HepG2 (cell line): ENCODE measurements around the gene CLRN3. TPM values are rescaled to one million over a fixed set of nuclear protein-coding genes. Genes with fewer than 3 reads are reported as not detected.

Source experiments
- ATAC-seq: fragments of 200-7000 bp; cut with Tn5 transposase; 3 replicates; pipeline ENCODE4 v1.9.1; 2020; ENCODE audit warnings: mild to moderate bottlenecking, moderate library complexity
- BruUV-seq: library from RNA; stranded (reverse); fragments of 400-500 nt; replicated peaks from 2 replicates; lab custom pipeline; 2021; lab: Mats Ljungman, UMichigan
- CTCF ChIA-PET: fragments of 300-600 bp; formaldehyde crosslinking; extraction: SDS; loops from one replicate; lab custom pipeline; 2021; ENCODE audit warnings: low total read pairs, inconsistent platforms, low intra/inter-chr PET ratio; lab: Yijun Ruan, JAX
- POLR2A ChIA-PET: fragments of 350-600 bp; sonication (Branson Sonifier 250); formaldehyde crosslinking; loops from one replicate; lab custom pipeline; 2020; ENCODE audit warnings: antibody characterized with exemption, inconsistent platforms; lab: Yijun Ruan, JAX
- DNase-seq: peaks from one replicate; pipeline ENCODE4 v3.0.0-alpha.2; 2015; ENCODE audit warnings: low spot score
- FAIRE-seq: peaks from 3 replicates; lab custom pipeline; 2011; peaks lifted over from hg19 to GRCh38; lab: Jason Lieb, UNC
- H2AFZ ChIP-seq: one replicate; pipeline ENCODE4 v1.6.1; 2011; ENCODE audit warnings: low read length, inconsistent platforms
- H3K27ac ChIP-seq: fragments of 300-600 bp; 3 replicates; pipeline ENCODE4 v1.8.0; 2011; ENCODE audit warnings: mixed run types, mild to moderate bottlenecking, mixed read lengths, low read length, inconsistent platforms; ENCODE audit not compliant: insufficient read depth; ENCODE audit errors: extremely low read length
- H3K27me3 ChIP-seq, 2 experiments: fragments of 200-600 bp in 1 of 2; 2 replicates in 1 of 2; 3 replicates in 1 of 2; pipeline versions ENCODE4 v1.6.0 to v1.8.0; 2011; ENCODE audit warnings: low read length in 2 of 2, mild to moderate bottlenecking in 2 of 2, moderate library complexity in 2 of 2, inconsistent platforms in 1 of 2; ENCODE audit not compliant: insufficient read depth in 2 of 2, control insufficient read depth in 1 of 2
- H3K36me3 ChIP-seq, 2 experiments: fragments of 200-600 bp in 1 of 2; replicated peaks in 1 of 2; 2 replicates in 1 of 2; 3 replicates in 1 of 2; pipeline versions ENCODE4 v1.5.1 to v1.8.0; 2011; ENCODE audit warnings: low read length in 2 of 2, inconsistent platforms in 1 of 2; ENCODE audit not compliant: insufficient read depth in 2 of 2, control insufficient read depth in 1 of 2
- H3K4me1 ChIP-seq: 2 replicates; pipeline ENCODE4 v1.5.1; 2012; ENCODE audit warnings: low read length, inconsistent platforms; ENCODE audit not compliant: insufficient read depth
- H3K4me2 ChIP-seq: 2 replicates; pipeline ENCODE4 v1.6.0; 2011; ENCODE audit warnings: low read depth, low read length, inconsistent platforms
- H3K4me3 ChIP-seq, 3 experiments: fragments of 200-600 bp in 1 of 3; sonication (generic), shearing (Covaris generic) in 1 of 3; replicated peaks in 1 of 3; 2 replicates each; pipeline ENCODE4 v1.5.1; 2011 to 2016; ENCODE audit warnings: low read length in 3 of 3, inconsistent platforms in 2 of 3, low read depth in 2 of 3, mild to moderate bottlenecking in 2 of 3, control low read depth in 1 of 3, mixed read lengths in 1 of 3; ENCODE audit not compliant: insufficient read depth in 1 of 3
- H3K79me2 ChIP-seq: one replicate; pipeline ENCODE4 v1.6.1; 2011; ENCODE audit warnings: low read length, inconsistent platforms; ENCODE audit not compliant: insufficient read depth
- H3K9ac ChIP-seq: 2 replicates; pipeline ENCODE4 v1.6.0; 2011; ENCODE audit warnings: mild to moderate bottlenecking, low read depth, low read length, inconsistent platforms; ENCODE audit not compliant: insufficient read depth
- H3K9me3 ChIP-seq: 2 replicates; pipeline ENCODE4 v1.5.1; 2012; ENCODE audit warnings: mild to moderate bottlenecking, low read length
- H4K20me1 ChIP-seq: 2 replicates; pipeline ENCODE4 v1.6.0; 2011; ENCODE audit warnings: inconsistent platforms, mild to moderate bottlenecking, low read length, moderate library complexity; ENCODE audit not compliant: insufficient read depth
- ARID2 ChIP-seq: sonication (generic); formaldehyde crosslinking; IDR thresholded peaks from 2 replicates; pipeline ENCODE4 v1.8.1; 2022; ENCODE audit warnings: mild to moderate bottlenecking, missing genetic modification reagents, borderline replicate concordance
- BRD4 ChIP-seq: sonication (generic); formaldehyde crosslinking; IDR thresholded peaks from 2 replicates; pipeline ENCODE4 v1.4.0; 2020; ENCODE audit warnings: missing genetic modification reagents
- CTCF ChIP-seq: sonication (generic); formaldehyde crosslinking; IDR thresholded peaks from 2 replicates; pipeline ENCODE4 v1.5.0; 2020; ENCODE audit warnings: mild to moderate bottlenecking, missing genetic modification reagents, moderate library complexity
- HMGXB4 ChIP-seq, 2 experiments: sonication (generic) in 1 of 2; formaldehyde crosslinking in 1 of 2; IDR thresholded peaks; 2 replicates each; pipeline versions ENCODE4 v1.4.0 to v1.6.1; 2018 to 2020; ENCODE audit warnings: missing genetic modification reagents in 2 of 2, borderline replicate concordance in 1 of 2, low read depth in 1 of 2, mild to moderate bottlenecking in 1 of 2, missing biosample characterization in 1 of 2
- NBN ChIP-seq: fragments of 450-650 bp; conservative IDR thresholded peaks from 2 replicates; pipeline ENCODE4 v1.6.1; 2017
- RORA ChIP-seq: sonication (generic); formaldehyde crosslinking; IDR thresholded peaks from 2 replicates; pipeline ENCODE4 v1.5.0; 2020; ENCODE audit warnings: mild to moderate bottlenecking, missing genetic modification reagents, moderate library complexity
- SNAPC2 ChIP-seq: sonication (generic); formaldehyde crosslinking; IDR thresholded peaks from 2 replicates; pipeline ENCODE4 v1.8.1; 2022; ENCODE audit warnings: mild to moderate bottlenecking, missing genetic modification reagents
- STAG1 ChIP-seq: sonication (generic); formaldehyde crosslinking; IDR thresholded peaks from 2 replicates; pipeline ENCODE4 v1.4.0; 2020; ENCODE audit warnings: missing genetic modification reagents
- XRCC5 ChIP-seq: fragments of 200-400 bp; formaldehyde crosslinking; optimal IDR thresholded peaks from 2 replicates; pipeline ENCODE3; 2017; ENCODE audit warnings: mild to moderate bottlenecking, low read length
- ZBTB3 ChIP-seq: sonication (generic); formaldehyde crosslinking; IDR thresholded peaks from 2 replicates; pipeline ENCODE4 v1.4.0; 2020; ENCODE audit warnings: low read depth, mild to moderate bottlenecking, moderate library complexity, missing genetic modification reagents, borderline replicate concordance
- ZBTB38 ChIP-seq: sonication (generic); formaldehyde crosslinking; IDR thresholded peaks from 2 replicates; pipeline ENCODE4 v1.5.1; 2020; ENCODE audit warnings: mild to moderate bottlenecking, missing genetic modification reagents
- ZNF121 ChIP-seq: sonication (generic); formaldehyde crosslinking; IDR thresholded peaks from 2 replicates; pipeline ENCODE4 v1.5.0; 2020; ENCODE audit warnings: mild to moderate bottlenecking, missing genetic modification reagents
- ZNF441 ChIP-seq: sonication (generic); formaldehyde crosslinking; IDR thresholded peaks from 2 replicates; pipeline ENCODE4 v1.7.0; 2021; ENCODE audit warnings: missing genetic modification reagents, borderline replicate concordance
- ZNF724P ChIP-seq: sonication (generic); formaldehyde crosslinking; IDR thresholded peaks from 2 replicates; pipeline ENCODE4 v1.8.0; 2022; ENCODE audit warnings: missing genetic modification reagents, borderline replicate concordance
- ZSCAN22 ChIP-seq: sonication (generic); formaldehyde crosslinking; IDR thresholded peaks from 2 replicates; pipeline ENCODE4 v1.4.0; 2020; ENCODE audit warnings: mild to moderate bottlenecking, missing genetic modification reagents
- WGBS: methylation state at CpG from one replicate; pipeline ENCODE4 v1.1.6; 2017; ENCODE audit warnings: low lambda C conversion rate; 5-methylcytosine and 5-hydroxymethylcytosine counted together
- in situ Hi-C: cut with HindIII; loops from 2 replicates; pipeline ENCODE4 v1.10.0; 2017; ENCODE audit warnings: low pct_unique_long_range_greater_than_20kb; ENCODE audit not compliant: extremely low pct_ligation_motif_present
- intact Hi-C: fragments of 100-400 bp; cut with micrococcal nuclease; formaldehyde crosslinking; loops from one replicate; pipeline ENCODE4 v1.10.0; 2022; ENCODE audit not compliant: unreplicated experiment
- polyA plus RNA-seq, 8 experiments: library from polyadenylated mRNA; depleted of rRNA in 3 of 8; stranded (reverse) in 7 of 8; unstranded in 1 of 8; fragments of >200 nt; fragmentation: Illumina TruSeq in 4 of 8; extraction: Trizol in 4 of 8; gene quantifications; 2 replicates each; pipeline versions ENCODE4 v1.2.1 to v1.2.3, GENCODE V29; 2011 to 2016; ENCODE audit warnings: low read depth in 4 of 8, missing spikeins in 1 of 8, mixed read lengths in 1 of 8; ENCODE audit not compliant: insufficient read depth in 1 of 8
- total RNA-seq, 5 experiments: library from RNA; depleted of rRNA; stranded (reverse); fragments of >200 nt; fragmentation: Illumina TruSeq; extraction: Trizol; gene quantifications; 2 replicates each; pipeline ENCODE4 v1.2.3, GENCODE V29; 2016; ENCODE audit warnings: low read depth in 1 of 5
- TF ChIP-seq, protein P1 (sequence below): sonication (generic); formaldehyde crosslinking; IDR thresholded peaks from 2 replicates; pipeline ENCODE4 v1.5.1; 2020; ENCODE audit warnings: mild to moderate bottlenecking, moderate library complexity, missing genetic modification reagents
- TF ChIP-seq, protein P2 (sequence below): sonication (generic); formaldehyde crosslinking; IDR thresholded peaks from 2 replicates; pipeline ENCODE4 v1.8.0; 2022; ENCODE audit warnings: low read depth, missing genetic modification reagents

Gene CLRN3
- total and polyA plus RNA-seq, 2 of the 13 experiments (the other 11 are each of a cell fraction or from before 2014, with no cell fraction given): not detected

DNA sequence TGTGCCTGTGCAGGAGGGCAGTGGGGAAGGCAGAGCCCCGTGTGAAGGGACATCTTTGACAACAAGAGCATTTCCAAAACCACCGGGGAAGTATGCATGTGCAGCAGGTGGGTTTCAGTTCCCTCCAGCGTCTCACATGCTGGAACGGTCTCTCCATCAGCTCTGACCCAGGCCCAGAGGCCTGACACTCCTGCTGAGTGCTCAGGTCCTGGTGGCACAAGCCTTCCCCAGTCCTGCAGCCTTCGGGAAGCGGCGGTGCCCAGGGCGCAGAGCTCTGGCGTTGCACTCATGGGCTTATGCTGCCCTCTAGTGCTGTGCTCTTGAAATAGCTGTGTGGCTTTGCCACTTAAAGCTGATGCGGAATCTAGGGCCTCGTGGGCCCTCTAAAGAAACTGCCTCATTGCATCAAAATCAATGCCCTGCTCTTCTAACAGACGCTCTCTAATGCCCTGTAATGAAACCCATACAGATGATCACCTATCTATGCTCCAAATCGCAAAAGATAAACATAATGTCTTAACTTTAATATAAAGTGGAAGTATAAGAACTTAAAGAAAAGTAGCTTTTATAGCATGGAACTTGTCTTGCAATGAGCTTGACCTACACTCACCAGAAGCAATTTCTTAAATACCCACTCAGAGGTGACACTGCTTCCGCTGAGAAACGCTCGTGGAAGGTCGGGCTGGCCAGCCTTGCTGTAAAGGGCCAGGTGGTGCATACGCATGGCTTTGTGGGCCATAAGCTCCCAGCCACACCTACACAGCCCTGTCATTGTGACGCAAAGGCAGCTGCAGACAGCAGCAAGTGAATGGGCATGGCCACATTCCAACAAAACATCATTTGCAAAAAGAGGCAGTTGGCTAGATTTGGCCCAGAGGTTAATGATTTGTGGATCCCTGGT lies 38.6 kb downstream of the CLRN3 start:
- FAIRE-seq (peak; percentile 64), ATAC-seq (peak; percentile 95), DNase-seq (peak; percentile 27)
- Histone ChIP-seq H4K20me1 (no peaks in the 10 kb centered on the region), H3K79me2 (no peaks in the 10 kb centered on the region), H3K4me2 (no peak overlapping the region), H3K27ac (no peak overlapping the region), H3K27me3 (peaks cover 1 to 11% of the 10 kb centered on the region in 2 experiments; a peak in 2 of 5 replicates), H3K4me1 (no peaks in the 10 kb centered on the region), H3K9me3 (no peaks in the 10 kb centered on the region), H2AFZ (no peak overlapping the region), H3K4me3 (no peak overlapping the region), H3K36me3 (no peaks in the 10 kb centered on the region), H3K9ac (no peak overlapping the region)
- WGBS: 7% methylated on average over 9 of the region's 19 CpGs
- in situ Hi-C loops: loop anchor here (5.0 to 25.0 kb wide), 2 partner anchors 137 to 617 kb away; no protein-coding TSS in a partner anchor
- CTCF ChIA-PET: interaction anchor here (0.6 to 1.8 kb wide), 2 partner anchors 138 to 290 kb away, joined by 3 to 8 read pairs; no protein-coding TSS in a partner anchor
- BruUV-seq: no TSS peak
- POLR2A ChIA-PET: no interaction called here
- intact Hi-C loops: loop anchor here (1.0 to 5.0 kb wide), 3 partner anchors 138 to 361 kb away; no protein-coding TSS in a partner anchor
- TF ChIP-seq SNAPC2 (CRISPR knock-in tag): no peak
- no peak for TF ChIP-seq ZSCAN22 (CRISPR knock-in tag)
- TF ChIP-seq ZBTB3 (CRISPR knock-in tag): no peak
- TF ChIP-seq RORA (CRISPR knock-in tag): no peak
- TF ChIP-seq, protein P1, sequence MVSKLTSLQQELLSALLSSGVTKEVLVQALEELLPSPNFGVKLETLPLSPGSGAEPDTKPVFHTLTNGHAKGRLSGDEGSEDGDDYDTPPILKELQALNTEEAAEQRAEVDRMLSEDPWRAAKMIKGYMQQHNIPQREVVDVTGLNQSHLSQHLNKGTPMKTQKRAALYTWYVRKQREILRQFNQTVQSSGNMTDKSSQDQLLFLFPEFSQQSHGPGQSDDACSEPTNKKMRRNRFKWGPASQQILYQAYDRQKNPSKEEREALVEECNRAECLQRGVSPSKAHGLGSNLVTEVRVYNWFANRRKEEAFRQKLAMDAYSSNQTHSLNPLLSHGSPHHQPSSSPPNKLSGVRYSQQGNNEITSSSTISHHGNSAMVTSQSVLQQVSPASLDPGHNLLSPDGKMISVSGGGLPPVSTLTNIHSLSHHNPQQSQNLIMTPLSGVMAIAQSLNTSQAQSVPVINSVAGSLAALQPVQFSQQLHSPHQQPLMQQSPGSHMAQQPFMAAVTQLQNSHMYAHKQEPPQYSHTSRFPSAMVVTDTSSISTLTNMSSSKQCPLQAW (CRISPR knock-in tag): no peak
- no peak for TF ChIP-seq ZNF724P (CRISPR knock-in tag)
- TF ChIP-seq CTCF (CRISPR knock-in tag): peak; percentile 89
- no peak for TF ChIP-seq ZNF441
- no peak for TF ChIP-seq XRCC5
- no peak for TF ChIP-seq ARID2 (CRISPR knock-in tag)
- no peak for TF ChIP-seq BRD4 (CRISPR knock-in tag)
- no peak for TF ChIP-seq ZNF121 (CRISPR knock-in tag)
- peak; percentile 93 for TF ChIP-seq STAG1 (CRISPR knock-in tag)
- no peak for TF ChIP-seq ZBTB38
- no peak for TF ChIP-seq NBN
- TF ChIP-seq HMGXB4 (CRISPR knock-in tag; IDR thresholded peaks at IDR 0.05; ENCODE audit: borderline replicate concordance in 1 of 2, low read depth in 1 of 2): no peak
- TF ChIP-seq, protein P2, sequence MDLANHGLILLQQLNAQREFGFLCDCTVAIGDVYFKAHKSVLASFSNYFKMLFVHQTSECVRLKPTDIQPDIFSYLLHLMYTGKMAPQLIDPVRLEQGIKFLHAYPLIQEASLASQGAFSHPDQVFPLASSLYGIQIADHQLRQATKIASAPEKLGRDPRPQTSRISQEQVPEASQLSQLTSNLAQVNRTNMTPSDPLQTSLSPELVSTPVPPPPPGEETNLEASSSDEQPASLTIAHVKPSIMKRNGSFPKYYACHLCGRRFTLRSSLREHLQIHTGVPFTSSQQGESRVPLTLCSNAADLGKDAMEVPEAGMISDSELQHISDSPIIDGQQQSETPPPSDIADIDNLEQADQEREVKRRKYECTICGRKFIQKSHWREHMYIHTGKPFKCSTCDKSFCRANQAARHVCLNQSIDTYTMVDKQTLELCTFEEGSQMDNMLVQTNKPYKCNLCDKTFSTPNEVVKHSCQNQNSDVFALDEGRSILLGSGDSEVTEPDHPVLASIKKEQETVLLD (CRISPR knock-in tag): no peak
